Ovary (tissue), 9 donors: ENCODE measurements around the gene VAPA. TPM values are rescaled to one million over a fixed set of nuclear protein-coding genes. Genes with fewer than 3 reads are reported as not detected.

Source experiments
- DNase-seq, 5 donors: peaks; one replicate each; pipeline ENCODE4 v3.0.0-alpha.2; 2019 to 2020
- H3K27ac ChIP-seq, 2 donors: fragments of 200-600 bp; one replicate each; pipeline versions ENCODE4 v1.5.1 to v1.8.0; 2019 to 2022
- H3K27me3 ChIP-seq: fragments of 200-600 bp; one replicate; pipeline ENCODE4 v1.8.0; 2022
- H3K36me3 ChIP-seq: fragments of 200-600 bp; sonication (generic); one replicate; pipeline ENCODE4 v1.5.1; 2019
- H3K4me1 ChIP-seq: one replicate; pipeline ENCODE4 v1.8.1; 2013; ENCODE audit warnings: mild to moderate bottlenecking, moderate library complexity; ENCODE audit not compliant: insufficient read depth
- H3K4me3 ChIP-seq: fragments of 200-600 bp; sonication (generic); one replicate; pipeline ENCODE4 v1.5.1; 2017
- H3K9me3 ChIP-seq, 2 donors: fragments of 200-600 bp in 1 of 2; sonication (generic) in 1 of 2; one replicate each; pipeline versions ENCODE4 v1.5.1 to v1.8.1; 2013 to 2019; ENCODE audit warnings: mild to moderate bottlenecking in 1 of 2, moderate library complexity in 1 of 2
- EP300 ChIP-seq: sonication (generic); formaldehyde crosslinking; IDR thresholded peaks from one replicate; pipeline ENCODE4 v1.6.1; 2017; ENCODE audit warnings: antibody characterized with exemption
- POLR2A ChIP-seq: fragments of 450-650 bp; IDR thresholded peaks from one replicate; pipeline ENCODE4 v1.6.1; 2017; ENCODE audit warnings: antibody characterized with exemption, mild to moderate bottlenecking, moderate library complexity
- WGBS, 3 donors: extraction: QIAGEN DNeasy Blood & Tissue Kit in 1 of 3; methylation state at CpG; one replicate each; pipeline versions ENCODE4 v1.1.5 to v1.1.7; 2013 to 2017; 5-methylcytosine and 5-hydroxymethylcytosine counted together
- intact Hi-C, 4 donors: fragments of 100-400 bp; cut with DNase I; formaldehyde crosslinking; loops; one replicate each; pipeline versions ENCODE4 v1.11.0 to v1.15.1; 2022 to 2023
- polyA plus RNA-seq, 2 donors: library from polyadenylated mRNA; stranded (reverse); fragments of 200-250 nt in 1 of 2; fragments of 350-450 nt in 1 of 2; fragmentation: Illumina TruSeq in 1 of 2; extraction: RNeasy Lipid Tissue Mini Kit (QIAGEN cat#74804) in 1 of 2; gene quantifications; one replicate each; pipeline ENCODE4 v1.2.3, GENCODE V29; 2013 to 2014
- total RNA-seq, 7 donors: library from RNA; depleted of rRNA in 2 of 7; stranded (reverse); fragments of >200 nt in 2 of 7; fragmentation: NEBNext Ultra II Directional in 3 of 7; extraction: Animal tissue kit (Norgen Biotek cat#: 25700) in 3 of 7; gene quantifications; one replicate each; pipeline versions ENCODE4 v1.1.0 to v1.2.4, GENCODE V29; 2016 to 2023
- TF ChIP-seq, protein P1 (sequence below), 3 donors: fragments of 450-650 bp in 2 of 3; fragments of 200-600 bp in 1 of 3; IDR thresholded peaks; one replicate each; pipeline versions ENCODE4 v1.5.1 to v1.8.0; 2016 to 2022; ENCODE audit warnings: antibody characterized with exemption in 3 of 3, mild to moderate bottlenecking in 1 of 3
- donor health status: DM: no; HTN: no; CAD: no; lungs with moderate emphysema.
- donor health status: DM: no; HTN: no; CAD: no.
- donor health status: Bipolar disorder and iron deficiency.
- donor health status: DM: yes; HTN: yes; CAD: no.
- donor health status: DM: no; HTN: no; CAD: no.
- donor health status: DM: yes; HTN: yes; CAD: no.

Gene VAPA
- total and polyA plus RNA-seq, 9 donors, result 164 to 369 (median 254) TPM

DNA sequence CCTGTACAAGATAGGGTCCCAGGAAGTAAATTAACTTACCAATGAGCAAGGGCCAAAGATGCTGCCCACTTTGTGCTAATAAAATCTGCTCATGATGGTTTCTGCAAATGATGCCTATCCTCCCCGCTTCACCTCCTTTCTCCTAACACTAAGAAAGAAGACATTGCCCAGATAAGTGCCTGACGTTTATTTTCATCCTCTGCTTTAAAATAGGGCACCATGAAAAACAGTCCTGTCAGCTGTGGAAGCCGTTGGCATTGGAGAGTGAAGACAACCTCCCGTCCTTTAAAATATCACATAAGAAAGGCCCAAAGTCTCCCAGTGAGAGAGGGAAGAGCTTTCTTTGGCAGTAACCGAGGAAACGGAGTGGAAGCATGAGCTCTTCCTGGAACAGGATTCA, 29.7 kb upstream of the VAPA start:
- TF ChIP-seq, protein P1, sequence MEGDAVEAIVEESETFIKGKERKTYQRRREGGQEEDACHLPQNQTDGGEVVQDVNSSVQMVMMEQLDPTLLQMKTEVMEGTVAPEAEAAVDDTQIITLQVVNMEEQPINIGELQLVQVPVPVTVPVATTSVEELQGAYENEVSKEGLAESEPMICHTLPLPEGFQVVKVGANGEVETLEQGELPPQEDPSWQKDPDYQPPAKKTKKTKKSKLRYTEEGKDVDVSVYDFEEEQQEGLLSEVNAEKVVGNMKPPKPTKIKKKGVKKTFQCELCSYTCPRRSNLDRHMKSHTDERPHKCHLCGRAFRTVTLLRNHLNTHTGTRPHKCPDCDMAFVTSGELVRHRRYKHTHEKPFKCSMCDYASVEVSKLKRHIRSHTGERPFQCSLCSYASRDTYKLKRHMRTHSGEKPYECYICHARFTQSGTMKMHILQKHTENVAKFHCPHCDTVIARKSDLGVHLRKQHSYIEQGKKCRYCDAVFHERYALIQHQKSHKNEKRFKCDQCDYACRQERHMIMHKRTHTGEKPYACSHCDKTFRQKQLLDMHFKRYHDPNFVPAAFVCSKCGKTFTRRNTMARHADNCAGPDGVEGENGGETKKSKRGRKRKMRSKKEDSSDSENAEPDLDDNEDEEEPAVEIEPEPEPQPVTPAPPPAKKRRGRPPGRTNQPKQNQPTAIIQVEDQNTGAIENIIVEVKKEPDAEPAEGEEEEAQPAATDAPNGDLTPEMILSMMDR (IDR thresholded peaks at IDR 0.05), result no peak
- no peak for TF ChIP-seq POLR2A
- TF ChIP-seq EP300, result no peak
- H3K4me3 ChIP-seq, result no peak overlapping the region

DNA sequence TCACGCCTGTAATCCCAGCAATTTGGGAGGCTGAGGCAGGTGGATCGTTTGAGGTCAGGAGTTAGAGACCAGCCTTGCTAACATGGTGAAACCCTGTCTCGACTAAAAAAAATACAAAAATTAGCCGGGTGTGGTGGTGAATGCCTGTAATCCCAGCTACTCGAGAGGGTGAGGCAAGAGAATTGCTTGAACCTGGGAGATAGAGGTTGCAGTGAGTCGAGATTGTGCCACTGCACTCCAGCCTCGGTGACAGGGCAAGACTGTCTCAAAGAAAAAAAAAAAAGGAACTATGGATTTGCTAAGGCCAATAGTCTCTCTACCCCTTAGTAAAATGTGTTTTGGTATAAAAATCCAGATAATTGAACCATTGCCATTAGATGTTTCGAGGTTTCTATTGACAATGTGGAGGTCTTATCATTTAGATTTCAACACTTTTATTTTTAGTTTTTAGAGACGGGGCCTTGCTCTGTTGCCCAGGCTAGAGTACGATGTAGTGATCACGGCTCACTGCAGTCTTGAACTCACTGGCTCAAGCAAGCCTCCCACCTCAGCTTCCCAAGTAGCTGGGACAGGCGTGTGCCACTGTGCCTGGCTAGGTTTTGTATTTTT, 29.2 kb upstream of the VAPA start:
- TF ChIP-seq EP300 (no peak), POLR2A (no peak)
- TF ChIP-seq, protein P1 (IDR thresholded peaks at IDR 0.05), result no peak
- no peaks in the 10 kb centered on the region for H3K9me3 ChIP-seq
- H3K27me3 ChIP-seq, result no peaks in the 10 kb centered on the region
- H3K4me3 ChIP-seq, result no peak overlapping the region
- H3K36me3 ChIP-seq, result no peaks in the 10 kb centered on the region
- peaks cover 3% of the 10 kb centered on the region for H3K4me1 ChIP-seq
- 88 to 92% (median 89%) methylated on average over 12 of the region's 12 CpGs for WGBS, 3 donors
- intact Hi-C loops, result no loop called here
- no peak overlapping the region for H3K27ac ChIP-seq
- DNase-seq, result no peak

More for the DNA sequence above, 29.7 kb upstream of the VAPA start:
- no peak for DNase-seq
- H3K27me3 ChIP-seq, result no peaks in the 10 kb centered on the region
- H3K4me1 ChIP-seq, result peaks cover 3% of the 10 kb centered on the region
- WGBS, 3 donors, result 92% methylated on average over 6 of the region's 6 CpGs
- no peaks in the 10 kb centered on the region for H3K36me3 ChIP-seq
- H3K9me3 ChIP-seq, result no peaks in the 10 kb centered on the region
- intact Hi-C loops, result no loop called here
- H3K27ac ChIP-seq, result no peak overlapping the region

DNA sequence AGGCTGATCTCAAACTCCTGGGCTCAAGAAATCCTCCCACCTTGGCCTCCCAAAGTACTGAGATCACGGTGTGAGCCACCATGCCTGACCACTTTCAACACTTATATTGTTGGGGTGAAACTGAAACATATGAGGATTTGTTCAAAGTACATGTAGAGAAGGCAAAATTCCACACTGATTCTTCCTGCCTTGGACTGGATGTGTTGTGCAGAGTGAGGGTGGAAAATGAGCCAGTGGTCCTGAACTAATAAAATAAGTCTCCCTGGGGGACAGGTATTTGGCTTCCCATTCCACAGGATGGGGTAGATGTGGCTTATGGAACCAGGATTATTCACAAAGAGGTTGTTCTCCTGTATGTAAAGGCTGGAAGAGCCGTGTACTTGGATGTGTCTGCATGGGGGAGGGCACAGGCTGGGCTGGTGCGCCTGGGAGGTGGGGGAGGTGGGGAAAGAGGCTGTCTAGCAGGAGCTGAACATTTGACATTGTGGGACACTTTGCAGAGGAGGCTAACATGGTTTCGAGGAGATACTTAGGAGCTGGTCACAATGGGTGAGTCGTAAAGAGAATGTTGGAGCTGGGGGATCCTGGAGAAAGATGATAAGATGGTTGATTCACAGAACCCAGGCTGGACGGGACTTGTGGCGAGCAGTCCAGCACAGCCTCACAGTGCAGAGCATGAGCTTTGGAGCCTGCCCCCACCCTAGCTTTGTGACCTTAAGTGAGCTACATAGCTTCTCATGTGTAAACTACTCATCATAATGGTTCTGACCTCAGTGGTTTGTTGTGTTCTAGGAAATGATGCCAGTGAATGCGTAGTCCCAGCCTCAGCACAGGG, 28.4 kb upstream of the VAPA start, which contains the start of gene TXNDC2:
TSS of gene TXNDC2 (plus strand) at position 804 of the 835 bp plus-strand sequence. CDS start 708 bp downstream, outside the sequence.
- TF ChIP-seq, protein P1 (IDR thresholded peaks at IDR 0.05), result no peak
- TF ChIP-seq POLR2A (no peak), EP300 (no peak)
- WGBS, 3 donors, result 85 to 95% (median 87%) methylated on average over 8 of the region's 8 CpGs
- Histone ChIP-seq H3K27ac (no peak within 1 kb of the TSS), H3K4me3 (no peak within 1 kb of the TSS), H3K27me3 (no peaks in the 10 kb centered on the region), H3K9me3 (no peaks in the 10 kb centered on the region), H3K4me1 (no peaks in the 10 kb centered on the region), H3K36me3 (no peaks in the 10 kb centered on the region)
- DNase-seq, result no peak
- intact Hi-C loops, result no loop called here

DNA sequence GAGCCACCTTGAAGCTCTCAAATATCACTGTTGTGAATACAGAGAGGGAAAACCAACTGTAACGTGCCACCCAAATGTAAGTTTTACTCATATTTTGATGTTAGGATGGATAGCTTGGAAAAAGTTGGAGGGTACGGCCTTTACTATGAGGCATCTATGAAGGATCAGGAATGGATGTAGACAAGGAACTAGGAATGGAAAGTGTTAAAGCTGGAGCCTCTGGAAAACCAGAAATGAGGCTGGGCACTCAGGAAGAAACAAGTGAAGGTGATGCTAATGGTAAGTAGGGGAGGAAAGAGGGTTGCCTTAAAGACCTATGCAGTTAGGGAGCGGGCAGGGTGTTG, 27.8 kb upstream of the VAPA start:
- WGBS, 3 donors, result 94 to 98% (median 95%) methylated on average over 3 of the region's 3 CpGs
- Histone ChIP-seq H3K9me3 (no peaks in the 10 kb centered on the region), H3K27me3 (no peaks in the 10 kb centered on the region), H3K36me3 (no peaks in the 10 kb centered on the region), H3K4me1 (no peaks in the 10 kb centered on the region), H3K4me3 (no peak overlapping the region), H3K27ac (no peak overlapping the region)
- no peak for TF ChIP-seq EP300
- intact Hi-C loops, result no loop called here
- DNase-seq, result no peak

DNA sequence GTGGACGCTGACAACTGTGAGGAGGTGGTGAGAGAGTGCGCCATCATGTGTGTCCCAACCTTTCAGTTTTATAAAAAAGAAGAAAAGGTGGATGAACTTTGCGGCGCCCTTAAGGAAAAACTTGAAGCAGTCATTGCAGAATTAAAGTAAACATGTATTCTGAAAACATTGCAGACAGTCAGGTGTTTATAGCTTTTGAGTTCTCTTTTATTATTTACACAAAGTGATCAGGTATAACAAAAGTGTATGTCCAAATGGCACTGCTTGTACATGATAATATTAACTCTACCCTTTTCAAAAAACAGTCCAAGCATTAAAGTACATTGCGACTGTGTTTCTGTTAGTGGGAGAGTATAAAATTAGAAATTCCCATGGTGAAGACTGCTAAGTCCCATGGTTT, 25.8 kb upstream of the VAPA start:
- Histone ChIP-seq H3K4me3 (no peak overlapping the region), H3K27ac (no peak overlapping the region), H3K9me3 (no peaks in the 10 kb centered on the region), H3K27me3 (no peaks in the 10 kb centered on the region), H3K4me1 (no peaks in the 10 kb centered on the region), H3K36me3 (no peaks in the 10 kb centered on the region)
- 97% methylated on average over 5 of the region's 5 CpGs for WGBS, 3 donors
- intact Hi-C loops, result no loop called here
- TF ChIP-seq POLR2A, result no peak
- no peak for TF ChIP-seq EP300
- TF ChIP-seq, protein P1 (IDR thresholded peaks at IDR 0.05), result no peak
- DNase-seq, result no peak
